Bronchial smooth muscle cell (primary cell): ENCODE data around the gene UBE2U. TPM values are rescaled to one million over a fixed set of nuclear protein-coding genes. Genes with fewer than 3 reads are reported as not detected.

ENCODE experiments used
- total RNA-seq: library from RNA; depleted of rRNA; stranded (reverse); fragments of >200 nt; gene quantifications from 2 replicates; pipeline ENCODE4 v1.2.1, GENCODE V29; 2014

Gene UBE2U
- not detected in 2 replicates for total RNA-seq

GRCh38 chr1:64203420-64203819 lies at the start of gene UBE2U:
TSS of gene UBE2U (plus strand) at chr1:64203623. CDS start at chr1:64204051, 428 bp downstream.

